CD4-positive, alpha-beta T cell treated with Interleukin-12 subunit alpha and Interleukin-12 subunit beta, for 1 hour (primary cell): ENCODE measurements around the gene FLACC1.

Source experiments
- DNase-seq: peaks from one replicate; pipeline ENCODE4 v3.0.0-alpha.2; 2020

The FLACC1 gene

GRCh38 chr2:201275069-201275468 lies 82.1 kb downstream of the FLACC1 start:
- DNase-seq, result no peak

- peak; percentile 25 for DNase-seq
Observed at GRCh38 chr2:201273330-201273983, 83.7 kb downstream of the FLACC1 start.

- DNase-seq, result no peak
Observed at GRCh38 chr2:201271917-201272316, 85.2 kb downstream of the FLACC1 start.

- DNase-seq, result peak; percentile 27
Observed at GRCh38 chr2:201270293-201271001, 86.7 kb downstream of the FLACC1 start.

- DNase-seq, result no peak
Observed at GRCh38 chr2:201269764-201270163, 87.4 kb downstream of the FLACC1 start.

- peak; percentile 39 for DNase-seq
Observed at GRCh38 chr2:201267278-201268030, 89.7 kb downstream of the FLACC1 start.

GRCh38 chr2:201266629-201267028 lies 90.5 kb downstream of the FLACC1 start:
- DNase-seq, result peak; percentile 30

GRCh38 chr2:201264472-201265173 lies 92.5 kb downstream of the FLACC1 start:
- no peak for DNase-seq

GRCh38 chr2:201263779-201264178 lies 93.4 kb downstream of the FLACC1 start:
- peak; percentile 44 for DNase-seq

- DNase-seq, result peak; percentile 33
Observed at GRCh38 chr2:201262718-201263117, 94.4 kb downstream of the FLACC1 start.

GRCh38 chr2:201261906-201262305 lies 95.2 kb downstream of the FLACC1 start:
- DNase-seq, result peak; percentile 45

- peak; percentile 74 for DNase-seq
Observed at GRCh38 chr2:201261471-201261870, 95.7 kb downstream of the FLACC1 start.

GRCh38 chr2:201260302-201260800 lies 96.8 kb downstream of the FLACC1 start, which contains the start of gene CASP8:
CASP8 (plus strand) TSS chr2:201260536; CDS start chr2:201266487, 5,951 bp downstream.
- peak; percentile 85 for DNase-seq

GRCh38 chr2:201258666-201259615 lies 98.2 kb downstream of the FLACC1 start:
- DNase-seq, result no peak

GRCh38 chr2:201257956-201258665 lies 99.0 kb downstream of the FLACC1 start:
- DNase-seq, result peak; percentile 96

GRCh38 chr2:201257381-201257955 lies 99.7 kb downstream of the FLACC1 start:
- DNase-seq, result peak; percentile 74

GRCh38 chr2:201256082-201256481 lies 101.1 kb downstream of the FLACC1 start:
- DNase-seq, result no peak

GRCh38 chr2:201255408-201256033 lies 101.6 kb downstream of the FLACC1 start:
- DNase-seq, result no peak

GRCh38 chr2:201254081-201254730 lies 102.9 kb downstream of the FLACC1 start:
- DNase-seq, result peak; percentile 42
